ENCODE data around the gene GLS. TPM values are rescaled to one million over a fixed set of nuclear protein-coding genes. Genes with fewer than 3 reads are reported as not detected.
A peak's percentile ranks its signal among the peaks of the same experiment; 100 is the strongest.

The GLS gene
- total and polyA plus RNA-seq, 2 donors (not counting 3 experiments of a cell fraction or from before 2014, with no cell fraction given), result 49.0 to 183 TPM

GRCh38 chr2:190996338-190996946 is 115.8 kb downstream of the GLS start:
- no TSS peak for BruUV-seq (replicated peaks)
- intact Hi-C loops (cut with micrococcal nuclease), result loop anchor here (1.0 to 2.0 kb wide), 4 partner anchors 12 to 158 kb away; no protein-coding TSS in a partner anchor
- CTCF ChIA-PET, result interaction anchor here (1.3 kb wide), 1 partner anchor 159 kb away, joined by 6 read pairs; no protein-coding TSS in a partner anchor

More at GRCh38 chr2:190996338-190996946, 115.8 kb downstream of the GLS start:
- Histone ChIP-seq H3K79me2 (ENCODE audit: control insufficient read depth, insufficient read depth, low read length) (no peaks in the 10 kb centered on the region), H3K4me1 (ENCODE audit: control insufficient read depth, extremely low read depth, insufficient read depth, low read length) (no peaks in the 10 kb centered on the region), H3K27me3 (ENCODE audit: control insufficient read depth in 2 of 2, insufficient read depth in 2 of 2, low read length in 2 of 2) (no peaks in the 10 kb centered on the region), H2AFZ (ENCODE audit: low read depth, low read length) (no peak overlapping the region), H3K36me3 (ENCODE audit: control insufficient read depth in 2 of 2, extremely low read depth in 1 of 2, insufficient read depth in 2 of 2, low read length in 2 of 2) (peaks cover 26 to 60% of the 10 kb centered on the region in 2 experiments), H3K9ac (replicated peaks; ENCODE audit: extremely low read depth, insufficient read depth, low read length) (no peak overlapping the region), H3K9me3 (replicated peaks; ENCODE audit: control insufficient read depth, insufficient read depth, low read length) (no peaks in the 10 kb centered on the region), H3K27ac (ENCODE audit: insufficient read depth, low read depth, low read length) (no peak overlapping the region), H4K20me1 (replicated peaks; ENCODE audit: control insufficient read depth, extremely low read depth, insufficient read depth, low read length) (no peaks in the 10 kb centered on the region), H3K4me3 (replicated peaks in 1 of 3; ENCODE audit: insufficient read depth in 1 of 3, low read depth in 1 of 3, low read length in 3 of 3) (no peak overlapping the region), H3K9me1 (replicated peaks; ENCODE audit: control insufficient read depth, extremely low read depth, insufficient read depth, low read length) (no peaks in the 10 kb centered on the region), H3K4me2 (ENCODE audit: insufficient read depth, low read length) (no peak overlapping the region)
- POLR2A ChIA-PET, result no interaction called here
- TF ChIP-seq CTCF (IDR thresholded peaks at IDR 0.05; ENCODE audit: extremely low read depth in 1 of 2, insufficient read depth in 1 of 2, low read depth in 1 of 2, low read length in 2 of 2) (peak; percentile 74 to 86), POLR2A (IDR thresholded peaks at IDR 0.05; ENCODE audit: low read depth, low read length) (no peak)
- DNase-seq (ENCODE audit: low read depth, low spot score), result peak; percentile 48
- dilution Hi-C loops (cut with MboI; ENCODE audit: extremely low pct_ligation_motif_present, low sequenced_read_pairs), result no loop called here
- FAIRE-seq, result peak; percentile 69

Measured in endothelial cell of umbilical vein (primary cell).